Fibroblast of lung (primary cell): ENCODE measurements around the gene TRERF1.

Experiments
- CTCF ChIP-seq, 2 donors: IDR thresholded peaks in 1 of 2; conservative IDR thresholded peaks in 1 of 2; 1 replicate in 1 of 2; 2 replicates in 1 of 2; pipeline ENCODE4 v1.5.1; 2011 to 2012; ENCODE audit warnings: low read length in 2 of 2, control low read depth in 1 of 2, inconsistent platforms in 1 of 2, low read depth in 1 of 2, mild to moderate bottlenecking in 1 of 2
- EZH2 ChIP-seq: IDR thresholded peaks from 2 replicates; pipeline ENCODE4 v1.5.1; 2012; ENCODE audit warnings: low read length, control low read depth, mild to moderate bottlenecking; ENCODE audit errors: missing control alignments

- TF ChIP-seq CTCF (conservative IDR thresholded peaks at IDR 0.05 in 1 of 2, IDR thresholded peaks at IDR 0.05 in 1 of 2; ENCODE audit: low read depth in 1 of 2, low read length in 2 of 2) (no peak), EZH2 (no peak)
Observed at GRCh38 chr6:42300185-42300584, 151.5 kb downstream of the TRERF1 start.
